Duodenal mucosa (tissue), 2 donors: ENCODE results near the gene BRPF3.

Experiments used
- H3K27ac ChIP-seq: one replicate; pipeline ENCODE4 v1.7.0; 2013; ENCODE audit warnings: low read depth, low read length
- H3K27me3 ChIP-seq, 2 donors: one replicate each; pipeline ENCODE4 v1.7.0; 2013; ENCODE audit warnings: low read length in 2 of 2, control low read depth in 1 of 2; ENCODE audit not compliant: insufficient read depth in 2 of 2, control insufficient read depth in 1 of 2
- H3K36me3 ChIP-seq, 2 donors: one replicate each; pipeline ENCODE4 v1.7.0; 2013; ENCODE audit warnings: low read length in 2 of 2, control low read depth in 1 of 2; ENCODE audit not compliant: insufficient read depth in 2 of 2, control insufficient read depth in 1 of 2
- H3K4me1 ChIP-seq, 2 donors: one replicate each; pipeline ENCODE4 v1.7.0; 2013; ENCODE audit warnings: low read length in 2 of 2, control low read depth in 1 of 2; ENCODE audit not compliant: insufficient read depth in 2 of 2, control insufficient read depth in 1 of 2
- H3K4me3 ChIP-seq, 2 donors: one replicate each; pipeline ENCODE4 v1.7.0; 2013; ENCODE audit warnings: low read length in 2 of 2, low read depth in 1 of 2
- H3K9ac ChIP-seq, 2 donors: one replicate each; pipeline ENCODE4 v1.7.0; 2013; ENCODE audit warnings: low read length in 2 of 2, low read depth in 1 of 2
- H3K9me3 ChIP-seq, 2 donors: one replicate each; pipeline ENCODE4 v1.7.0; 2013; ENCODE audit warnings: low read length in 2 of 2, control low read depth in 1 of 2; ENCODE audit not compliant: control insufficient read depth in 1 of 2

BRPF3 gene

GRCh38 chr6:36265744-36266143 lies 69.2 kb downstream of the BRPF3 start:
- no peak overlapping the region for H3K9ac ChIP-seq
- peaks cover 0 to 10% of the 10 kb centered on the region in 2 donors for H3K9me3 ChIP-seq
- H3K4me1 ChIP-seq = peaks cover 0 to 7% of the 10 kb centered on the region in 2 donors
- no peak overlapping the region for H3K27ac ChIP-seq
- peaks cover 0 to 2% of the 10 kb centered on the region in 2 donors for H3K27me3 ChIP-seq
- H3K4me3 ChIP-seq = no peak overlapping the region
- no peaks in the 10 kb centered on the region for H3K36me3 ChIP-seq

- H3K27ac ChIP-seq = no peak overlapping the region
- no peak overlapping the region for H3K9ac ChIP-seq
- peaks cover 0 to 10% of the 10 kb centered on the region in 2 donors for H3K9me3 ChIP-seq
- peaks cover 0 to 7% of the 10 kb centered on the region in 2 donors for H3K4me1 ChIP-seq
- peaks cover 0 to 6% of the 10 kb centered on the region in 2 donors for H3K27me3 ChIP-seq
- no peaks in the 10 kb centered on the region for H3K36me3 ChIP-seq
- no peak overlapping the region for H3K4me3 ChIP-seq
These were observed 70.5 kb downstream of the BRPF3 start for GRCh38 chr6:36266913-36267644.

GRCh38 chr6:36267731-36268477 lies 71.4 kb downstream of the BRPF3 start:
- Histone ChIP-seq H3K36me3 (no peaks in the 10 kb centered on the region), H3K4me3 (no peak overlapping the region), H3K27ac (no peak overlapping the region), H3K4me1 (peaks cover 0 to 7% of the 10 kb centered on the region in 2 donors), H3K9ac (no peak overlapping the region), H3K27me3 (peaks cover 0 to 6% of the 10 kb centered on the region in 2 donors), H3K9me3 (peaks cover 0 to 10% of the 10 kb centered on the region in 2 donors)

GRCh38 chr6:36268478-36269275 lies 72.1 kb downstream of the BRPF3 start:
- H3K9me3 ChIP-seq = peaks cover 0 to 10% of the 10 kb centered on the region in 2 donors
- H3K36me3 ChIP-seq = no peaks in the 10 kb centered on the region
- peaks cover 0 to 7% of the 10 kb centered on the region in 2 donors for H3K27me3 ChIP-seq
- peaks cover 0 to 7% of the 10 kb centered on the region in 2 donors for H3K4me1 ChIP-seq
- no peak overlapping the region for H3K27ac ChIP-seq
- H3K9ac ChIP-seq = no peak overlapping the region
- H3K4me3 ChIP-seq = no peak overlapping the region

- no peak within 1 kb of the TSS for H3K4me3 ChIP-seq
These were observed 73.5 kb downstream of the BRPF3 start, which contains the start of gene PNPLA1 for GRCh38 chr6:36269834-36270705. Gene PNPLA1, plus strand, starts transcription at chr6:36270060. Its CDS starts 400 bp downstream, at chr6:36270460.

GRCh38 chr6:36272234-36272633 lies 75.7 kb downstream of the BRPF3 start:
- no peak overlapping the region for H3K4me3 ChIP-seq
- H3K27me3 ChIP-seq = peaks cover 0 to 8% of the 10 kb centered on the region in 2 donors
- H3K27ac ChIP-seq = no peak overlapping the region
- H3K9ac ChIP-seq = no peak overlapping the region
- H3K9me3 ChIP-seq = no peaks in the 10 kb centered on the region
- H3K4me1 ChIP-seq = peaks cover 0 to 7% of the 10 kb centered on the region in 2 donors
- no peaks in the 10 kb centered on the region for H3K36me3 ChIP-seq

More at GRCh38 chr6:36269834-36270705, 73.5 kb downstream of the BRPF3 start, which contains the start of gene PNPLA1:
- Histone ChIP-seq H3K4me1 (peaks cover 0 to 7% of the 10 kb centered on the region in 2 donors), H3K36me3 (no peaks in the 10 kb centered on the region), H3K9ac (no peak within 1 kb of the TSS), H3K9me3 (peaks cover 0 to 10% of the 10 kb centered on the region in 2 donors), H3K27me3 (peaks cover 0 to 8% of the 10 kb centered on the region in 2 donors), H3K27ac (no peak within 1 kb of the TSS)

DNA sequence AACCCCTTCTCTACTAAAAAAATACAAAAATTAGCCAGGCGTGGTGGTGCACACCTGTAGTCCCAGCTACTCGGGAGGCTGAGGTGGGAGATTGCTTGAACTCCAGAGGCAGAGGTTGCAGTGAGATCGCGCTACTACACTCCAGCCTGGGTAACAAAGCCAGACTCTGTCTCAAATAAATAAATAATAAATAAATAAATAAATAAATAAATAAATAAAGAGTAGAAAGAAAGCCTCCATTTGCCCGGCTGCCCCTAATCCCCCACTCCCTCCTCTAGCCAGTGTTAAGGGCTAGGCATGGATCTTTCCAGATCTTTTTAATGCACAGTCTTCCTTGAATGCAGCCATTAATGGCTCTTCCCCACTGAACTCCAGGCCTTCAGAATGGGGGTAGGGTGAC lies 76.5 kb downstream of the BRPF3 start:
- no peaks in the 10 kb centered on the region for H3K9me3 ChIP-seq
- H3K4me1 ChIP-seq = peaks cover 0 to 7% of the 10 kb centered on the region in 2 donors
- H3K9ac ChIP-seq = no peak overlapping the region
- peaks cover 0 to 8% of the 10 kb centered on the region in 2 donors for H3K27me3 ChIP-seq
- no peak overlapping the region for H3K27ac ChIP-seq
- no peaks in the 10 kb centered on the region for H3K36me3 ChIP-seq
- no peak overlapping the region for H3K4me3 ChIP-seq

GRCh38 chr6:36273802-36274514 lies 77.4 kb downstream of the BRPF3 start:
- Histone ChIP-seq H3K9ac (no peak overlapping the region), H3K4me1 (peaks cover 0 to 3% of the 10 kb centered on the region in 2 donors), H3K27ac (no peak overlapping the region), H3K36me3 (no peaks in the 10 kb centered on the region), H3K9me3 (no peaks in the 10 kb centered on the region), H3K4me3 (no peak overlapping the region), H3K27me3 (peaks cover 0 to 8% of the 10 kb centered on the region in 2 donors)
